ENCODE data around the gene FSTL4. TPM values are rescaled to one million over a fixed set of nuclear protein-coding genes. Genes with fewer than 3 reads are reported as not detected.

The FSTL4 gene
- polyA plus RNA-seq, 6 donors from 2014 or later, result 0.22 to 0.78 (median 0.48) TPM; not detected in 1

DNA sequence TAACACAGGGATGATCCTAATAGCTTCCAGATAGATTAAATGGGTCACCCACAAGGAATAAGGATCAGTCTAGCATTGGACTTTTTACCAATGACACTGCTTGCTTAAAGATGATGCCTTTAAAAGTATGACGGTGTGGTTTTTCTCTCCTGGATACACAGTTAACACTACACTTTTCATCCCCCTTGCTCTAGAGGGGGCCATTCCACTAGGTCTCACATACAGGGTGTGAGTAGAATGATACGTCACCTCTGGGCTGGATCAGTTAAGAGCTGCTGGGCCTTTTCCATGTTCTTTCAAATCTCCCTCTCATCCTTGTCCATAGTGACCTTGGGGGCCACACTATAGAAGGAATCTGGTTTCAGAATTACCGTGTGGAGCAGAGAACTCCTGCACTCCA is 140.6 kb downstream of the FSTL4 start:
- no peak for DNase-seq
- peaks cover 0 to 7% (median 0%) of the 10 kb centered on the region in 3 donors for H3K4me1 Mint-ChIP-seq
- no peaks in the 10 kb centered on the region for H3K36me3 Mint-ChIP-seq
- H3K27ac Mint-ChIP-seq, result no peak overlapping the region
- H3K4me3 Mint-ChIP-seq, result no peak overlapping the region
- H3K9me3 Mint-ChIP-seq, result no peaks in the 10 kb centered on the region
- peaks cover 18 to 41% (median 31%) of the 10 kb centered on the region in 3 donors for H3K27me3 Mint-ChIP-seq
- no peak for ATAC-seq (ENCODE audit: low read depth in 2 of 2)

- Mint-ChIP-seq H3K4me1 (peaks cover 0 to 7% (median 0%) of the 10 kb centered on the region in 3 donors), H3K36me3 (no peaks in the 10 kb centered on the region), H3K27ac (no peak overlapping the region), H3K27me3 (peaks cover 15 to 32% (median 31%) of the 10 kb centered on the region in 3 donors), H3K9me3 (no peaks in the 10 kb centered on the region), H3K4me3 (no peak overlapping the region)
- DNase-seq (no peak), ATAC-seq (ENCODE audit: low read depth in 2 of 2) (no peak)
These were observed 141.5 kb downstream of the FSTL4 start for GRCh38 chr5:133470841-133471240.

- H3K9me3 Mint-ChIP-seq, result no peaks in the 10 kb centered on the region
- peaks cover 0 to 7% (median 0%) of the 10 kb centered on the region in 3 donors for H3K4me1 Mint-ChIP-seq
- H3K27me3 Mint-ChIP-seq, result peaks cover 14 to 29% (median 22%) of the 10 kb centered on the region in 3 donors
- H3K4me3 Mint-ChIP-seq, result no peak overlapping the region
- no peaks in the 10 kb centered on the region for H3K36me3 Mint-ChIP-seq
- peak overlapping the region in 1 of 6 donors; percentile 26 for H3K27ac Mint-ChIP-seq
- ATAC-seq (ENCODE audit: low read depth in 2 of 2) (no peak), DNase-seq (no peak)
These were observed 142.5 kb downstream of the FSTL4 start for GRCh38 chr5:133469846-133470245.

DNA sequence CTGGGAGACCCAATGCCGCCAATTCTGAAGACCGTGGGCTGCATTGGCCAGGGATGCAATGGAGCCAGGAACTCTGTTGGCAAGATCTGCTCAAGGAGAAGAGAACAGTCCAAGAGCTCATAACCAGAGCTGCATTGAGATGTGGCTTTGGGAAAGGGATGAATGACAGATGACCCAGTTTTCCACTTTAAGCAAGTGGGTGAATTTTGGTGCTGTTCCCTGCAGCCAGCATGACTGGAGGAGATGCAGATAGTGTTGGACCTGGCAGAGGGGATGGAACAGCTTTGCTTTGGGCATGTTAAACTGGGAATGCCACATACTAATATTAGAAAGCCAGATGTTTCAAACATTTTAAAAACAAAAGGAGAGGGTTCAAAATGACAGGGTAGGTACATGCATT is 143.1 kb downstream of the FSTL4 start:
- Mint-ChIP-seq H3K27ac (peak overlapping the region in 1 of 6 donors; percentile 26), H3K4me1 (peaks cover 0 to 7% (median 0%) of the 10 kb centered on the region in 3 donors), H3K27me3 (peaks cover 10 to 23% (median 16%) of the 10 kb centered on the region in 3 donors), H3K36me3 (no peaks in the 10 kb centered on the region), H3K9me3 (no peaks in the 10 kb centered on the region), H3K4me3 (no peak overlapping the region)
- DNase-seq (no peak), ATAC-seq (ENCODE audit: low read depth in 2 of 2) (no peak)

GRCh38 chr5:133468596-133468995 is 143.7 kb downstream of the FSTL4 start:
- Mint-ChIP-seq H3K9me3 (no peaks in the 10 kb centered on the region), H3K36me3 (no peaks in the 10 kb centered on the region), H3K27me3 (peaks cover 8 to 16% (median 10%) of the 10 kb centered on the region in 3 donors), H3K4me1 (peaks cover 0 to 7% (median 0%) of the 10 kb centered on the region in 3 donors), H3K27ac (no peak overlapping the region), H3K4me3 (no peak overlapping the region)
- no peak for DNase-seq
- no peak for ATAC-seq (ENCODE audit: low read depth in 2 of 2)

GRCh38 chr5:133467826-133468463 is 144.4 kb downstream of the FSTL4 start:
- peaks cover 0 to 7% (median 0%) of the 10 kb centered on the region in 3 donors for H3K4me1 Mint-ChIP-seq
- no peak for ATAC-seq (ENCODE audit: low read depth in 2 of 2)
- peaks cover 5 to 11% (median 5%) of the 10 kb centered on the region in 3 donors for H3K27me3 Mint-ChIP-seq
- H3K9me3 Mint-ChIP-seq, result no peaks in the 10 kb centered on the region
- no peak overlapping the region for H3K27ac Mint-ChIP-seq
- no peaks in the 10 kb centered on the region for H3K36me3 Mint-ChIP-seq
- DNase-seq, result no peak
- no peak overlapping the region for H3K4me3 Mint-ChIP-seq

DNA sequence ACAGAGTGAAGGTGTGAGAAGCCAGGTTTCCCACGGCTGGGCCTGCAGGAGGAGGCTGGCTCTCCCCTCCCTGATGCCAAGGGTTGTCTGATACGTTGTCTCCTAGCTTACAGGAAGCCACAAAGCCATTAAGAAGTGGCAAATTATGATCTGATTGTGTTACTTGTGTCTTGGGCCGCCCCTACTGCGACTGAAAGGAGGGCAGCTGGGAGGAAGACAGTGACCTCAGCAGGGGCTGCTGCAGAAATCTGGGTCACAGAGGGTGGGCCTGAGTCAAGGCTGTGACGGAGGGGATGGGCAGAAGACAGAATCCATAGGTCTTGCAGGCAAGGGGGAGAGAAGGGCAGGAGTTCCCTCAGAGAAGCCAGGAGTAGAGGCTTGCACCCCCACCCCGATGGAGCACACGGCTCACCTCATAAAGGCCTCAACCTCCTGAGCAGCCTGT is 145.0 kb downstream of the FSTL4 start:
- peaks cover 0 to 7% (median 0%) of the 10 kb centered on the region in 3 donors for H3K4me1 Mint-ChIP-seq

DNA sequence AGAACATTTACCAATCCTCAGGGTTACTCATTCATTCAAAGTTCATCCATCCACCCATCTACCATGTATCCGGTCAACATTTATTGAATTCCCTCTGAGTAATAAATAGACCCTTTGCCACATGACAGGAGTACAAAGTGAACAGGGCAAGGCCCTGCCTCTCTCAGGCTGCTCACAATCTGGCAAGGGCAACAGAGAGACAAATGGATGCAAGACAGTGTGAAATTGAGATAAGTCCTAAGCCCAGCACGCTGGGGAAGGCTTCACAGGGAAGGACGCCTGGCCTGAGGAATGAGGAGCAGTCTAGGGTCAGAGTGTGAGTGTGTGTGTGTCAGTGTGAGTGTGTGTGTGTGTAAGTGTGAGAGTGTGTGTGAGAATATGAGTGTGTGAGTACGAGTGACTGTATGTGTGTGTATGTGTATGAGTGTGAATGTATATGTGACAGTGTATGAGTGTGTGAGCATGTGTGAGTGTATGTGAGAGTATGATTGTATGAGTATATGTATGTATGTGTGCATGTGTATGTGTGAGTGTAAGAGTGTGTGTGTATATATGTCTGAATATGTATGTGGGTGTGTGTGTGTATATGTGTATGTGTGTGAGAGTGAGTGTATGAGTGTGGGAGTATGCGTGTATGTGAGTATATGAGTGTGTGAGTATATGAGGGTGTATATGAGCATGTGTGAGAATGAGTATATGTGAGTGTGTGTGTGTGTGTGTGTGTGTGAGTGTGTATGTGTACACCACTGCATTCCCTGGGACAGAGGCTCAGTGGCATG is 145.6 kb downstream of the FSTL4 start:
- Mint-ChIP-seq H3K36me3 (no peaks in the 10 kb centered on the region), H3K27me3 (peaks cover 0 to 11% (median 5%) of the 10 kb centered on the region in 3 donors), H3K9me3 (no peaks in the 10 kb centered on the region), H3K4me1 (peaks cover 0 to 7% (median 0%) of the 10 kb centered on the region in 3 donors), H3K4me3 (no peak overlapping the region), H3K27ac (no peak overlapping the region)
- DNase-seq (no peak), ATAC-seq (ENCODE audit: low read depth in 2 of 2) (no peak)

More for the DNA sequence above, 145.0 kb downstream of the FSTL4 start:
- DNase-seq, result no peak
- Mint-ChIP-seq H3K27ac (no peak overlapping the region), H3K9me3 (no peaks in the 10 kb centered on the region), H3K4me3 (no peak overlapping the region), H3K36me3 (no peaks in the 10 kb centered on the region), H3K27me3 (peaks cover under 1 to 11% (median 5%) of the 10 kb centered on the region in 3 donors)
- ATAC-seq (ENCODE audit: low read depth in 2 of 2), result no peak

- Mint-ChIP-seq H3K4me1 (peaks cover 0 to 2% (median 0%) of the 10 kb centered on the region in 3 donors), H3K27me3 (peaks cover 0 to 5% (median 2%) of the 10 kb centered on the region in 3 donors), H3K9me3 (no peaks in the 10 kb centered on the region), H3K4me3 (no peak overlapping the region), H3K36me3 (no peaks in the 10 kb centered on the region), H3K27ac (no peak overlapping the region)
- no peak for ATAC-seq (ENCODE audit: low read depth in 2 of 2)
- no peak for DNase-seq
These were observed 148.3 kb downstream of the FSTL4 start for GRCh38 chr5:133464013-133464412.

DNA sequence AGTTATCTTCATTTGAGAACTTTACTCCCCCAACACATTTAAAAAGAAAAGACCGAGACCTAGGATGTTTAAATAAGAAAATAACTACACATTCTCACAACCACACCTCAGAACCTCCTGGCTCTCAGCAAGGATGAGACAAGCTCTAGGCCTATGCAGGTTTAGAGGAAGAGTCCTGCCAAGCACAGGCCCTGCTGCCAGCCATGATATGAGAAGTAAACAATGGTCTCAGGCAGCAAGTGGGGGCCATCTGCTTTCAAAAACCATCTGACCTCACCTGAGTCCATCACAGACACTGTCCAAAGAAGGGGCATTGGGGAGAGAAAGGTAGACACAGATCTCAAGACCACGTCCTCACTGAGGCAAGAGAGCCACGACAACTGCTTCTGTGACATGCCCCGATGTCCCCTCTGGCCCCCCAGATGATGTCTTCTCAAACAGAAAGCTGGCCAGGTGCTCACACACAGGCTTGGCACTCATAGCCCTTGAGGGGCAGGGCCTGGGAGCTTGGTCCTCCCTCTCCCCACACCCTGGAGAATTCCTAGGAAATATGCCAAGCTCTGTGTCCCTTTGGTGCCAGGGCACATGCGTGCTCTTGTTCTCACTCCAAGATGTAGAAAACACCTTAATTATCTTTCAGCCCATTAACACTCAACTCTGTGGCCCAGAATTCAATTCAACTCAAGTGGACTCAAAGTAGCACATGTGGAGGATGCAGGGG is 150.4 kb downstream of the FSTL4 start:
- Mint-ChIP-seq H3K27ac (no peak overlapping the region), H3K36me3 (no peaks in the 10 kb centered on the region), H3K4me3 (no peak overlapping the region), H3K4me1 (peaks cover 0 to 2% (median 0%) of the 10 kb centered on the region in 3 donors), H3K9me3 (no peaks in the 10 kb centered on the region), H3K27me3 (no peaks in the 10 kb centered on the region)
- ATAC-seq (ENCODE audit: low read depth in 2 of 2) (no peak), DNase-seq (no peak)

GRCh38 chr5:133460172-133460758 is 152.1 kb downstream of the FSTL4 start:
- Mint-ChIP-seq H3K36me3 (no peaks in the 10 kb centered on the region), H3K4me3 (no peak overlapping the region), H3K27ac (peak overlapping the region in 1 of 6 donors; percentile 54), H3K4me1 (peaks cover 0 to 2% (median 0%) of the 10 kb centered on the region in 3 donors), H3K9me3 (no peaks in the 10 kb centered on the region), H3K27me3 (no peaks in the 10 kb centered on the region)
- ATAC-seq (ENCODE audit: low read depth in 2 of 2), result peak in 1 of 2 donors; percentile 23
- peak; percentile 2 for DNase-seq

GRCh38 chr5:133459474-133460160 is 152.7 kb downstream of the FSTL4 start:
- Mint-ChIP-seq H3K27me3 (no peaks in the 10 kb centered on the region), H3K36me3 (no peaks in the 10 kb centered on the region), H3K27ac (peak overlapping the region in 2 of 6 donors; percentile 52 to 86), H3K9me3 (no peaks in the 10 kb centered on the region), H3K4me3 (no peak overlapping the region), H3K4me1 (peaks cover 0 to 2% (median 0%) of the 10 kb centered on the region in 3 donors)
- ATAC-seq (ENCODE audit: low read depth in 2 of 2) (no peak), DNase-seq (no peak)

Measured in naive B cell (primary cell).